Left renal cortex interstitium (tissue), 4 donors: ENCODE measurements around the gene DPP7. TPM values are rescaled to one million over a fixed set of nuclear protein-coding genes. Genes with fewer than 3 reads are reported as not detected.

Source experiments
- DNase-seq, 4 donors: peaks; one replicate each; pipeline ENCODE4 v3.0.0-alpha.2; 2013; ENCODE audit warnings: low read depth in 4 of 4, low spot score in 2 of 4, missing footprints in 1 of 4
- polyA plus RNA-seq, 4 donors: library from polyadenylated mRNA; unstranded; fragments of 120-200 nt; gene quantifications; one replicate each; pipeline ENCODE4 v1.2.1, GENCODE V29; 2013; ENCODE audit not compliant: insufficient read length in 4 of 4

DPP7 gene
- polyA plus RNA-seq, 4 donors: 14.5 to 31.9 (median 25.1) TPM

GRCh38 chr9:137096785-137097546 is 17.6 kb downstream of the DPP7 start:
- no peak for DNase-seq

DNA sequence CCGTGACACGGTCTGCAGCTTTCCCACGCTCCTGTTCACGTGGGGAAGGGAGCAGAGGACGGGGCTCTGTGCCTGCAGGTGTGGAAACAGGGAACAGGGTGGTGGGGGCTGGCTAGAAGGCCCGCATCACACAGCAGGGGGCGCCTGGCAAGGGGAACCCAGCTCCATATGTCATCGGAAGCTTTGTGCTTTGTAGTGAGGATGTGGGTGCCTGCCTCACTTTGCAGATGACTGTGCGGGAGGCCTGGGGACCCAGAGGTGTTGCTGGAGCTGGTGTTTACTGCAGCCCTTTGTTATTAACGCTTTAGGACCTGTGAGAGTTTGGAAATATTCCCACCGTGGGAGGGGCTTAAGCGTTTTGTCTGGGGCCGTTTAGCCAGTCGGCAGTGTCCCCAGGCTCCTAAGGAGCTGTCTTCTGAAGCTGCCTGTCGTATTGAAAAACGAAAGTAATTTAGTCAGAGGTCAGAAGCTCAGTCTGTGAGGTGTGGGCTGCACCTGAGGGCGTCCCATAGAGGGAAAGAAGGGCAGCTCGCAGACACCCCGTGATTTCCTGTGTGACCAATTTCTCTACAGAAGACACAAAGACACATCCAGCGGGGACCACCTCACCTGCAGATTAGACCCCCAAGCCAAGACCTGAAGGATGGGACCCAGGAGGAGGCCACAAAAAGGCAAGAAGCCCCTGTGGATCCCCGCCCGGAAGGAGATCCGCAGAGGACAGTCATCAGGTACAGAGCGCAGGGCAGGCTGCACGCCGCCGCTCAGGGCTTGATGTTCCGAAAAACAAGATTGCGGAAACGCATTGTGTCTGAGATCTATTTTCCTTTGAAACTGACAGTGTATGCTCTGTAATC is 18.6 kb downstream of the DPP7 start:
- DNase-seq: no peak

DNA sequence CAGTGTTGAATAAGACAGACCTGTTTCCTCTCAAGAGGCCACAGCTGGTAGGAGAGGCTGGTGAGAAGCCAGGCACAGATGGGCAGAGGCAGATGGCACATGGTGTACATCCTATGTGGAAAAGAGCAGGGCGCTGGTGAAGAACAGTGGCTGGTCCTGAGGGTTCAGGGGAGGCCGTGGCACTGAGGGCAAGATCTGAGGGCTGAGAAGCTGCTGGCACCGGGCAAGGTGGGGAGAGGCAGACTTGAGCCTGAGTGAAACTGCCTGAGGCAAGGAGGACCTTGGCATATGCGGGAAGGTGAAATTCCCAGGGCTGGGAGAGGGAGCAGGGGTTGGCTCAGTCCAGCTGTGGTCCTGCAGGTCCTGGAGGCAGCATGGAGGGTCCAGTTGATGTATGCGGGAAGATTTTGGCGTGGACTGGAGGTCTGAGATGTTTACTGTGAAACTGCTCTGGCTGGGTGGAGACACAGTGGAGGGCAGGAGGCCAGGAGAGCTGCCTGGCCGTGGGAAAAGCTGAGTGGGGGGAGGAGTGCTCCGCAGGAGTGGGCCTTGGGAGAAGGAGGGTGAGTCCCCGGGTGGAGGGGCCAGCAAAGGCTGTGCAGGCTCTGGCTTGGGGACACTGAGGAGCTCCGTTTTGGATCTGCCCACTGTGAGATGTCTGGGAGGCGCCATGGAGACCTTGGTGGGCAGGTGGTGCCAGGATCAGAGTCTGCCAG is 25.1 kb downstream of the DPP7 start:
- DNase-seq: no peak

DNA sequence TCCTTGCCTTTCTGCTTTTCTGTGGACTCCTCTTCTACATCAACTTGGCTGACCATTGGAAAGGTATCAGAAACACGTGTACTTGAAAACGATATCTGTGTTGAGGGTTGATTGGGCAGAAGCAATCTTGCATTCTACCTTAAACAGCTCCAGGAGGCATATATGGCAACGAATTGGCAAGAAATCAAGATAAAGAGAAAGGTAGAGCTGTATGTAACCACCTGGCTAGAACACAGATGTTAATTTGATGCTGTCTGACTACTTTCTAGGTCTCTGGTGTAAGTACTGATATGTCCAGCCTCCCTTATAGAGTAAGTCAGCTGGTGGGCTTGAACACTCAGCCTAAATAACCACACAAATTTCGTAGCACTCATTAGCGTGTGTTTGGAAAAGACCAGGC is 26.4 kb downstream of the DPP7 start:
- no peak for DNase-seq

GRCh38 chr9:137087409-137087925 is 27.1 kb downstream of the DPP7 start:
- DNase-seq: no peak

DNA sequence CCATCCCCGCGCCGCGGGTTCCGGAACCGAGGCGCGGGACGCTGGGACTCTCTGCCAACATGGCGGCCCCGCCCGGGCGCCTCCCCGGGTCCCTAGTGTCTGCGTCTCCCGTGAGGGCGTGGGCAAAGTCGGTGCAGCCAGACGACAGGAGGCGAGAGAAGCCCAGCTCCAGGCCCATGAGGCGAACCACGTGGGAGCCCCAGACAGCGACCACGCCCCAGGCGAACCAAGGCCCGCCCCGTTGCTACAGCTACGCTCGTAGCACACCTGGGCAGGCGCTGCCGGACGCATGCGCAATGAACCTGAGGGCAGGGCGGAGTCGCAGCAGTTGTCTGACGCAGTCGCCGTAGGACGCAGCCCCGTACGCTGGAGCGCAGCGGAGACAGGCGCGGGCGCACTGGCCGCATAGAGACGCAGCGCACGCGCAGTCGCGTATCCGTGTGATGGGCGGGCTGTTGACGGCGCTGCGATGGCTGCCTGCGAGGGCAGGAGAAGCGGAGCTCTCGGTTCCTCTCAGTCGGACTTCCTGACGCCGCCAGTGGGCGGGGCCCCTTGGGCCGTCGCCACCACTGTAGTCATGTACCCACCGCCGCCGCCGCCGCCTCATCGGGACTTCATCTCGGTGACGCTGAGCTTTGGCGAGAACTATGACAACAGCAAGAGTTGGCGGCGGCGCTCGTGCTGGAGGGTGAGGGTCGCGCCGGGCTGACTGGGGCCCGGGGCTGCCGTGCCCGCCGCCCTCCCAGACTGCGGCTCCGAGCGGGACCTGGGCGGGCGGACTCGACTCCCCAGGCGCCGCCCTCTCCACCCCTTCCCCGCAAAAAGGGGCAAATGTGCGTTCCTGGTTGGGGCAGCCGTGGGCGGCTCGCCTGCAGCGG is 27.8 kb downstream of the DPP7 start, which contains the start of gene MAN1B1:
Gene MAN1B1, plus strand, starts transcription at position 455 of the 878 bp plus-strand sequence. Its CDS starts 15 bp downstream, at position 470.
- peak; percentile 81 to 97 (median 96) for DNase-seq

DNA sequence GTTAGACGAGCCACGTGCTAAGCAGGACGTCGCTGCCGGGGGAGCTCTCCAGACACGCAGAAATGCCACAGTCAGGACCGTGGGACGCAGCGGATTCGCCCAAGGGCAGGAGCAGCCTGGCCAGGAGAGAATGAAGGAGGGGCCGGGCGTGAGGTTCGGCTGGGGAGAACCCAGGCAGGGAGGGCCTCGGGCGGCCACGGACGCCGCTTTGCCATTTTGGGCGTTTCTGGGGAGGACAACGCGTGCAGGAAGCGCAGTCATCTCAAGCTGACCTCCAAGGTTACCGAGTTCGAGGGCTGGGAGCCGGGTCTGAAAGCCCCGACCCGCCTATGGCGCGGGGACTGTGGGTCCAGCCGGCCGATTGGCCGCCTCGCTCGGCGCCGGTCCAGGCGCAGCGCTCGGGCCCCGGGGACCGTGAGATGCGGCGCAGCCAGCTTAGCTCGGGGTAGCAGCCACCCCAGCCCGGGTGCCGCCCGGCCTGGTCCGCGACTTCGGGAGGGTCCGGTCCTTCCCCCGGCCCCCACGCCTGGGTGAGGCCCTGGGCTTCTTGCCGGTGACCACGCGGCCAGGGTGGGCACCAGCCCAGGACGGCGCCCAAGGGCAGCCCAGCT is 28.5 kb downstream of the DPP7 start:
- no peak for DNase-seq

DNA sequence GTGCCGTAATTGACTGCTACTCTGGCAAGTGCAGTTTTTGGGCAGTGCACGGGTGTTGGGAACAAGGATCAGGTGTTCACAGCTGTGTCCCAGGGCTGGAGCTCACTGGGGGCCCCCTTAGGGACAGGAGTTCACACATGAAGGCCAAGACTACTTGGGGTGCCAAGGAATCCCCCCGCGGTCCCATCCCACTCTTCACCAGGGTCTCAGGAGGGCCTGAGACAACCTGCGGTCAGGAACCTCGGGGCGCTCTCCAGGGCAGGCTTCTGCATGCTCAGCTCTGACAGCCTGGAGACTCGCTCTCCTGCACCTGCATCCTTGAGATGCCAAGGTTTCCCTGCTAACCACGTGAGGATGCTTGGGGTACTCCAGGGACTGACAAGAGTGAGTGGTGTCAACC is 30.0 kb downstream of the DPP7 start:
- no peak for DNase-seq

DNA sequence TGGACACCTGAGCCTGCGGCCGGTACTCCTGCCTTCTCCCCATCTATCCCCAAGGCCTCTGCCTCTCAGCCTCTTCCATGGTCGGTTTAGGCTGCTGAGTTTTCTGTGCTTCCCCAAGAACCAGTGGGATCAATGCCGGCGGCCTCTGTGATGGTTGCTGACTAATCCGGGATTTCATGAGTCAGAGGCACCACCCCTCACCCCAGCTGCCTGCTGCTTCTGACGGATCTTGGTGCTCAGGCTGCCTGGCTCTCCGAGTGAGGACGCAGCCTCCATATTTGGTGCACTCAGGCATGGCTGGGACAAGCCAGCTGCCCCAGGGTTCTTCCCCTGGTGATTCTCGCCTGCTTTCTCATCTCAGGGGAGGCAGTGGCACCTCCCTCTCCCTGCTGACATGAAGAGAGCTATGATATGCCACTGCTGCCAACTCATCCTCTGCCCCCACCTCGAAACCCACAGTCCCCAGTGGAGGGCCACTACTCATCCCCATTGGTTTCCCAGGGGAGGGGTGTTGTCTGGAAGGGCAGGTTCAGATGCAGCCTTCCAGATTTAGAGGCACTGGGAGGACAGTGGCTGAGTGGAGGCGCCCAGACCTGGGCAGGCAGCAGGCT is 31.0 kb downstream of the DPP7 start:
- no peak for DNase-seq

- no peak for DNase-seq
Observed at GRCh38 chr9:137082925-137083290, 31.6 kb downstream of the DPP7 start.

GRCh38 chr9:137082222-137082924 is 32.2 kb downstream of the DPP7 start:
- DNase-seq: no peak

DNA sequence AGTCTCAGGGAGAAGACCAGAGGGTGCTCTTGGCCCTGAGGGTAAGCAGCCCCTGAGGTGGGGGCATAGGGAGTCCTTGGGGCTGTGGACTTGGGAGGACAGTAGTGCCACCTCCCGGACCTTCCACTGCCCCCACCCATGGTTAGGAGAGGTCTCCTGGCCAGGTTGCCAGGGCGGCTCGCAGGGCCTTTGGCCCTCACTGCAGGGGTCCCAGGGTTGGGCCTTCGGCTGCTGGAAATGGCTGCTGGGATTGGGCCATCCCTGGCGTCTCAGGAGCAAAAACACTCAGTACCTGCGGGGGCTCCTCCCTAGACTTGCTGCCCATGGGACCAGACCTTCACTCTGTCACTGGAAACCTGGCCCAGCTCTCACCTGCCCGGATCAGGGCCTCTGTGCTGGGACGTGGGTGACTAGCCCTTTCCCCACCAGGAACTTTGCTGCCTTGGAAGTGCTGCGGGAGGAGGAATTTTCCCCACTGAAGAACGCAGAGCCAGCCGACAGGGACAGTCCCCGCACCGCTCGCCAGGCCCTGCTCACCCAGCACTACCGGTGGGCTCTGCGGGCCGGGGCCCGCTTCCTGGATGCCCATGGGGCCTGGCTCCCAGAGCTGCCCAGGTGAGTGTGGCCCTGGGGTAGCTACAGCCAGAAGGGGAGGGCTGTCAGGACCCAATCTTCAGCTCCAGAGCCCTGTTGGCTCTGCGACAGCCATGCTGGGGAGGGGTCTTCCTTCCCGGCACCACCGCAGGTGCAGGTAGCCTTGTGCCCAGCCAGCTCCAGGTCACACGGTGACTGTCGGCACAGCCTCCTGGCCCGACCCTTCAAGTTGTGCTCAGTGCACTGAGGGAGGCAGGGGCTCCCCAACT is 34.0 kb downstream of the DPP7 start:
- DNase-seq: no peak

GRCh38 chr9:137079401-137079787 is 35.1 kb downstream of the DPP7 start:
- DNase-seq: no peak

GRCh38 chr9:137078701-137079400 is 35.7 kb downstream of the DPP7 start:
- DNase-seq: no peak

- DNase-seq: no peak
Observed at GRCh38 chr9:137077758-137078693, 36.5 kb downstream of the DPP7 start.
